ENCODE results near the gene PIAS4.

The PIAS4 gene

GRCh38 chr19:4015705-4016402, 8.3 kb downstream of the PIAS4 start:
- no peaks in the 10 kb centered on the region for H3K9me3 Mint-ChIP-seq
- H3K27ac Mint-ChIP-seq: no peak overlapping the region
- no peak overlapping the region for H3K4me3 Mint-ChIP-seq
- H3K27me3 Mint-ChIP-seq (ENCODE audit: low read depth): no peaks in the 10 kb centered on the region
- H3K4me1 Mint-ChIP-seq (ENCODE audit: low read depth): no peaks in the 10 kb centered on the region
- peaks cover 10% of the 10 kb centered on the region for H3K36me3 Mint-ChIP-seq (ENCODE audit: low read depth)
- no peak for DNase-seq (ENCODE audit: low spot score)

GRCh38 chr19:4016486-4016885, 8.9 kb downstream of the PIAS4 start:
- H3K9me3 Mint-ChIP-seq: no peaks in the 10 kb centered on the region
- no peaks in the 10 kb centered on the region for H3K4me1 Mint-ChIP-seq (ENCODE audit: low read depth)
- peaks cover 13% of the 10 kb centered on the region for H3K36me3 Mint-ChIP-seq (ENCODE audit: low read depth)
- no peak overlapping the region for H3K27ac Mint-ChIP-seq
- no peak overlapping the region for H3K4me3 Mint-ChIP-seq
- DNase-seq (ENCODE audit: low spot score): no peak
- no peaks in the 10 kb centered on the region for H3K27me3 Mint-ChIP-seq (ENCODE audit: low read depth)

- no peak for DNase-seq (ENCODE audit: low spot score)
- Mint-ChIP-seq H3K9me3 (no peaks in the 10 kb centered on the region), H3K4me1 (ENCODE audit: low read depth) (no peaks in the 10 kb centered on the region), H3K27me3 (ENCODE audit: low read depth) (no peaks in the 10 kb centered on the region), H3K27ac (peak overlapping the region; percentile 15), H3K36me3 (ENCODE audit: low read depth) (peaks cover 16% of the 10 kb centered on the region), H3K4me3 (no peak overlapping the region)
These were observed 9.5 kb downstream of the PIAS4 start for GRCh38 chr19:4016903-4017638.

GRCh38 chr19:4018140-4018613, 10.6 kb downstream of the PIAS4 start:
- Mint-ChIP-seq H3K36me3 (ENCODE audit: low read depth) (peaks cover 11% of the 10 kb centered on the region), H3K9me3 (no peaks in the 10 kb centered on the region), H3K27ac (no peak overlapping the region), H3K4me1 (ENCODE audit: low read depth) (no peaks in the 10 kb centered on the region), H3K4me3 (no peak overlapping the region), H3K27me3 (ENCODE audit: low read depth) (no peaks in the 10 kb centered on the region)
- no peak for DNase-seq (ENCODE audit: low spot score)

GRCh38 chr19:4018775-4019504, 11.4 kb downstream of the PIAS4 start:
- Mint-ChIP-seq H3K4me3 (no peak overlapping the region), H3K4me1 (ENCODE audit: low read depth) (no peaks in the 10 kb centered on the region), H3K27me3 (ENCODE audit: low read depth) (no peaks in the 10 kb centered on the region), H3K27ac (no peak overlapping the region), H3K9me3 (no peaks in the 10 kb centered on the region), H3K36me3 (ENCODE audit: low read depth) (peaks cover 10% of the 10 kb centered on the region)
- DNase-seq (ENCODE audit: low spot score): no peak

- H3K4me3 Mint-ChIP-seq: no peak overlapping the region
- no peaks in the 10 kb centered on the region for H3K27me3 Mint-ChIP-seq (ENCODE audit: low read depth)
- H3K4me1 Mint-ChIP-seq (ENCODE audit: low read depth): no peaks in the 10 kb centered on the region
- H3K36me3 Mint-ChIP-seq (ENCODE audit: low read depth): peaks cover 10% of the 10 kb centered on the region
- H3K27ac Mint-ChIP-seq: no peak overlapping the region
- no peaks in the 10 kb centered on the region for H3K9me3 Mint-ChIP-seq
- no peak for DNase-seq (ENCODE audit: low spot score)
These were observed 12.0 kb downstream of the PIAS4 start for GRCh38 chr19:4019578-4019977.

- DNase-seq (ENCODE audit: low spot score): no peak
- H3K27me3 Mint-ChIP-seq (ENCODE audit: low read depth): no peaks in the 10 kb centered on the region
- no peaks in the 10 kb centered on the region for H3K9me3 Mint-ChIP-seq
- H3K4me1 Mint-ChIP-seq (ENCODE audit: low read depth): no peaks in the 10 kb centered on the region
- no peak overlapping the region for H3K27ac Mint-ChIP-seq
- H3K4me3 Mint-ChIP-seq: no peak overlapping the region
- H3K36me3 Mint-ChIP-seq (ENCODE audit: low read depth): peaks cover 13% of the 10 kb centered on the region
These were observed 16.3 kb downstream of the PIAS4 start for GRCh38 chr19:4023600-4024398.

GRCh38 chr19:4025317-4025716, 17.8 kb downstream of the PIAS4 start:
- no peaks in the 10 kb centered on the region for H3K27me3 Mint-ChIP-seq (ENCODE audit: low read depth)
- no peak overlapping the region for H3K27ac Mint-ChIP-seq
- no peak for DNase-seq (ENCODE audit: low spot score)
- H3K9me3 Mint-ChIP-seq: no peaks in the 10 kb centered on the region
- no peak overlapping the region for H3K4me3 Mint-ChIP-seq
- no peaks in the 10 kb centered on the region for H3K4me1 Mint-ChIP-seq (ENCODE audit: low read depth)
- H3K36me3 Mint-ChIP-seq (ENCODE audit: low read depth): peaks cover 13% of the 10 kb centered on the region

- Mint-ChIP-seq H3K4me3 (no peak overlapping the region), H3K27me3 (ENCODE audit: low read depth) (no peaks in the 10 kb centered on the region), H3K4me1 (ENCODE audit: low read depth) (no peaks in the 10 kb centered on the region), H3K27ac (no peak overlapping the region), H3K36me3 (ENCODE audit: low read depth) (peaks cover 7% of the 10 kb centered on the region), H3K9me3 (no peaks in the 10 kb centered on the region)
- no peak for DNase-seq (ENCODE audit: low spot score)
These were observed 19.6 kb downstream of the PIAS4 start for GRCh38 chr19:4027146-4027545.

GRCh38 chr19:4028334-4029246, 21.1 kb downstream of the PIAS4 start:
- no peak overlapping the region for H3K4me3 Mint-ChIP-seq
- no peaks in the 10 kb centered on the region for H3K9me3 Mint-ChIP-seq
- H3K27ac Mint-ChIP-seq: no peak overlapping the region
- H3K4me1 Mint-ChIP-seq (ENCODE audit: low read depth): no peaks in the 10 kb centered on the region
- no peaks in the 10 kb centered on the region for H3K27me3 Mint-ChIP-seq (ENCODE audit: low read depth)
- DNase-seq (ENCODE audit: low spot score): no peak
- peaks cover 5% of the 10 kb centered on the region for H3K36me3 Mint-ChIP-seq (ENCODE audit: low read depth)

GRCh38 chr19:4029247-4029614, 21.7 kb downstream of the PIAS4 start:
- no peaks in the 10 kb centered on the region for H3K4me1 Mint-ChIP-seq (ENCODE audit: low read depth)
- H3K36me3 Mint-ChIP-seq (ENCODE audit: low read depth): peaks cover 5% of the 10 kb centered on the region
- H3K27me3 Mint-ChIP-seq (ENCODE audit: low read depth): no peaks in the 10 kb centered on the region
- H3K9me3 Mint-ChIP-seq: no peaks in the 10 kb centered on the region
- no peak for DNase-seq (ENCODE audit: low spot score)
- H3K4me3 Mint-ChIP-seq: no peak overlapping the region
- H3K27ac Mint-ChIP-seq: no peak overlapping the region

GRCh38 chr19:4030552-4030951, 23.0 kb downstream of the PIAS4 start:
- no peaks in the 10 kb centered on the region for H3K4me1 Mint-ChIP-seq (ENCODE audit: low read depth)
- DNase-seq (ENCODE audit: low spot score): no peak
- peaks cover 7% of the 10 kb centered on the region for H3K36me3 Mint-ChIP-seq (ENCODE audit: low read depth)
- H3K4me3 Mint-ChIP-seq: no peak overlapping the region
- no peaks in the 10 kb centered on the region for H3K27me3 Mint-ChIP-seq (ENCODE audit: low read depth)
- no peaks in the 10 kb centered on the region for H3K9me3 Mint-ChIP-seq
- H3K27ac Mint-ChIP-seq: no peak overlapping the region

GRCh38 chr19:4030981-4031380, 23.4 kb downstream of the PIAS4 start:
- no peaks in the 10 kb centered on the region for H3K27me3 Mint-ChIP-seq (ENCODE audit: low read depth)
- H3K4me3 Mint-ChIP-seq: no peak overlapping the region
- peaks cover 7% of the 10 kb centered on the region for H3K36me3 Mint-ChIP-seq (ENCODE audit: low read depth)
- DNase-seq (ENCODE audit: low spot score): no peak
- no peak overlapping the region for H3K27ac Mint-ChIP-seq
- no peaks in the 10 kb centered on the region for H3K4me1 Mint-ChIP-seq (ENCODE audit: low read depth)
- no peaks in the 10 kb centered on the region for H3K9me3 Mint-ChIP-seq
